Measurements from ENCODE around the gene POU2F1.
"Not testable (repeated sequence)": the region's sequence is repeated elsewhere in the genome, so short reads cannot be mapped to it uniquely, and the experiment has no call there.

The POU2F1 gene

DNA sequence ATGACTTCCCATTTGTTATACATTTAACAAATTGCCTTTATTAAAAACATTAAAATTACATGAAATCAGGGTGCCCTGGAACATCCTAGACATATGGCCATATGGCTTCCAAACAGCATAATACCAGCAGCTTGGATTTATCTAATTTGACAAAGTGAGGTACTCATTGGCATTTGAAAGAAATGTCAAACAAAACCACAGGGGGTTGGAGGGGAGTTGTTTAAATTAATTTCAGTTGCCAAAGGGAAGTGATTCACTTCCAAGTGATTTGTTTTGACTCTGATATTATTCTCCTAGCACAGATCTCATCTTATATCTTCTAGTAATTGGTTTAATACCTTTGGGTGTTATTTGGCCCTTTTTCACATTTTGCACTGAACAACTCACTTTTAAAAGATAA, 24.5 kb upstream of the POU2F1 start:
- Histone ChIP-seq H3K4me1 (ENCODE audit: insufficient read depth, low read length) (peaks cover 8% of the 10 kb centered on the region; the same call in 1 of the 2 replicates), H3K36me3 (ENCODE audit: insufficient read depth, low read length) (no peaks in the 10 kb centered on the region), H3K9ac (ENCODE audit: low read depth, low read length) (no peak overlapping the region), H3K9me3 (ENCODE audit: control insufficient read depth, insufficient read depth, low read length) (no peaks in the 10 kb centered on the region)

DNA sequence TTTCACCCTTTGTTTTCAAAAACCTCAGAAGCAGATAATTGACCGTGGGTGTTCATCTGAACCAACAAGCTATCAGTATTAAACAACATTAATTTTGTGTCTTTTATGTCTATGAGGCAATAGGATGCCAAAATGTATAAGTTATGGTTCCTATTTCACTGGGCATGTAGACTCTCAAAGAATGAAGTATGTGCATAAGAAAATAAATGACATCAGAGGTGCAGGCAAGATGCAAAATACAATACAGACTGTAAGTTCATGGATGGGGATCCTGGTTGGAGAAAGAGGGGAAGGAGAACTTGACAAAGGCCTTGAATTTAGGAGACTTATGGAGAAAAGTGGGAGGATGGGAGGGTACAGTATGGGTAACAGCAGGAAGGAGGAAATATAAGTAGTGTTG, 23.4 kb upstream of the POU2F1 start:
- peaks cover 8% of the 10 kb centered on the region; the same call in 1 of the 2 replicates for H3K4me1 ChIP-seq (ENCODE audit: insufficient read depth, low read length)
- no peaks in the 10 kb centered on the region for H3K36me3 ChIP-seq (ENCODE audit: insufficient read depth, low read length)
- H3K9ac ChIP-seq (ENCODE audit: low read depth, low read length) = no peak overlapping the region
- H3K9me3 ChIP-seq (ENCODE audit: control insufficient read depth, insufficient read depth, low read length) = no peaks in the 10 kb centered on the region

GRCh38 chr1:167197692-167198091, 23.0 kb upstream of the POU2F1 start:
- Histone ChIP-seq H3K4me1 (ENCODE audit: insufficient read depth, low read length) (peaks cover 8% of the 10 kb centered on the region; the same call in 1 of the 2 replicates), H3K9me3 (ENCODE audit: control insufficient read depth, insufficient read depth, low read length) (no peaks in the 10 kb centered on the region), H3K36me3 (ENCODE audit: insufficient read depth, low read length) (no peaks in the 10 kb centered on the region), H3K9ac (ENCODE audit: low read depth, low read length) (no peak overlapping the region)

- H3K4me1 ChIP-seq (ENCODE audit: insufficient read depth, low read length) = peaks cover 4% of the 10 kb centered on the region; the same call in 1 of the 2 replicates
- H3K36me3 ChIP-seq (ENCODE audit: insufficient read depth, low read length) = no peaks in the 10 kb centered on the region
- H3K9me3 ChIP-seq (ENCODE audit: control insufficient read depth, insufficient read depth, low read length) = no peaks in the 10 kb centered on the region
- H3K9ac ChIP-seq (ENCODE audit: low read depth, low read length) = no peak overlapping the region
These were observed 22.1 kb upstream of the POU2F1 start for GRCh38 chr1:167198518-167199133.

DNA sequence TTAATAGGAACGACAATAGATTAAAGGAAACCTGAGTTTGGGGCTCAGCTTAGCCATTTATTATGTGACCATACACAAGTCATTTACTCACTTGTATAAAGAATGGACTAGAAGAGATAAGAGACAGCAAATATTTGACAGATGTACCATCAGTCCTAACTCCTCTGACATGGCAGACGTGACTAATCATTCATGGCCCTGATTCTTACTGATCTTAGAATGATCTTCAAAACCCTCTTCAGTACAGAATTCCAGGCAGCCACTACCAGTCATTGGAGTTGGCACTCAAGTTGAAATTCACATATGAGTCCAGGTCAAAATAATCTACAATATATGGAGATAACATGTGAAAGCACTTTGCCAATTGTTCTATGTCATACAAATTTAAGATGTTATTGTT, 21.0 kb upstream of the POU2F1 start:
- H3K9me3 ChIP-seq (ENCODE audit: control insufficient read depth, insufficient read depth, low read length) = peaks cover under 1% of the 10 kb centered on the region; the same call in 1 of the 2 replicates
- no peak overlapping the region for H3K9ac ChIP-seq (ENCODE audit: low read depth, low read length)
- H3K4me1 ChIP-seq (ENCODE audit: insufficient read depth, low read length) = peaks cover 4% of the 10 kb centered on the region; the same call in 1 of the 2 replicates
- H3K36me3 ChIP-seq (ENCODE audit: insufficient read depth, low read length) = no peaks in the 10 kb centered on the region

GRCh38 chr1:167200272-167200671, 20.4 kb upstream of the POU2F1 start:
- peaks cover 4% of the 10 kb centered on the region; the same call in 1 of the 2 replicates for H3K4me1 ChIP-seq (ENCODE audit: insufficient read depth, low read length)
- H3K36me3 ChIP-seq (ENCODE audit: insufficient read depth, low read length) = no peaks in the 10 kb centered on the region
- H3K9ac ChIP-seq (ENCODE audit: low read depth, low read length) = no peak overlapping the region
- peaks cover 4% of the 10 kb centered on the region; the same call in 1 of the 2 replicates for H3K9me3 ChIP-seq (ENCODE audit: control insufficient read depth, insufficient read depth, low read length)

- H3K9ac ChIP-seq (ENCODE audit: low read depth, low read length) = no peak overlapping the region
- no peaks in the 10 kb centered on the region for H3K36me3 ChIP-seq (ENCODE audit: insufficient read depth, low read length)
These were observed 19.9 kb upstream of the POU2F1 start for GRCh38 chr1:167200749-167201148.

GRCh38 chr1:167202049-167202448, 18.6 kb upstream of the POU2F1 start:
- Histone ChIP-seq H3K9ac (ENCODE audit: low read depth, low read length) (0 out of 2 replicates have a peak overlapping the region, but pooled peaks have one; percentile 3), H3K36me3 (ENCODE audit: insufficient read depth, low read length) (no peaks in the 10 kb centered on the region), H3K9me3 (ENCODE audit: control insufficient read depth, insufficient read depth, low read length) (peaks cover 4% of the 10 kb centered on the region; the same call in 1 of the 2 replicates), H3K4me1 (ENCODE audit: insufficient read depth, low read length) (peaks cover 8% of the 10 kb centered on the region; the same call in 1 of the 2 replicates)

More at GRCh38 chr1:167200749-167201148, 19.9 kb upstream of the POU2F1 start:
- Histone ChIP-seq H3K4me1 (ENCODE audit: insufficient read depth, low read length) (peaks cover 4% of the 10 kb centered on the region; the same call in 1 of the 2 replicates), H3K9me3 (ENCODE audit: control insufficient read depth, insufficient read depth, low read length) (peaks cover 4% of the 10 kb centered on the region; the same call in 1 of the 2 replicates)

DNA sequence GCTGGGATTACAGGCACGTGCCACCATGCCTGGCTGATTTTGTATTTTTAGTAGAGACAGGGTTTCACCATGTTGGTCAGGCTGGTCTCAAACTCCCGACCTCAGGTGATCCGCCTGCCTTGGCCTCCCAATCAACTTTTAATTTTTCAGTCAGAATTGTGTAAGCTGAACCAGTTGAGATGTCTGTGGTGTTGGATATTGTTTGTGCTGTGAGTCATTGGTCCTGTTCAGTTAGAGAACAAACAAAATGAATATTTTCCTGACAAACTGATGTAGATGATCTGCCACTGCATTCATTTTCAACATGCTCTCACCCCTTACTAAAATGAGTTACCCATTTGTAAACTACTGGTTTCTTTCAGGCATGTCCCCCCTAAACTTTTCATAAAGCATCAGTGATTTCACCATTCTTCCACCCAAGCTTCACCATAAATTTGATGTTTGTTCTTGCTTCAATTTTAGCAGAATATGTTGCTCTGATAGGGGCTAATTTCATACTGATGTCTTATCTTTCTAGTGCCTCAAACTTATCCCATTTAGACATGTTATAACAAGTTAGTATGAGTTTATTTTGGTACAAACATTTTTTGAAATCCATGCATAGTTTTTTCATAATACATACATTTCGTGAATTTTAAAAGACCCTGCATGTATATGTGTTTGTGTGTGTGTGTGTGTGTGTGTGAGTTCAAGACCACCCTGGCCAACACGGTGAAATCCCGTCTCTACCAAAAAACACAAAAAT, 15.2 kb upstream of the POU2F1 start:
- not testable (repeated sequence) for H3K4me1 ChIP-seq (ENCODE audit: insufficient read depth, low read length); H3K36me3 ChIP-seq (ENCODE audit: insufficient read depth, low read length); H3K9ac ChIP-seq (ENCODE audit: low read depth, low read length)
- peaks cover 15% of the 10 kb centered on the region for H3K9me3 ChIP-seq (ENCODE audit: control insufficient read depth, insufficient read depth, low read length)

- no peak overlapping the region for H3K9ac ChIP-seq (ENCODE audit: low read depth, low read length)
- H3K4me1 ChIP-seq (ENCODE audit: insufficient read depth, low read length) = peaks cover 8% of the 10 kb centered on the region; the same call in 1 of the 2 replicates
- H3K9me3 ChIP-seq (ENCODE audit: control insufficient read depth, insufficient read depth, low read length) = peaks cover 15% of the 10 kb centered on the region
- H3K36me3 ChIP-seq (ENCODE audit: insufficient read depth, low read length) = no peaks in the 10 kb centered on the region; the same call in 1 of the 2 replicates
These were observed 14.4 kb upstream of the POU2F1 start for GRCh38 chr1:167206166-167206835.

DNA sequence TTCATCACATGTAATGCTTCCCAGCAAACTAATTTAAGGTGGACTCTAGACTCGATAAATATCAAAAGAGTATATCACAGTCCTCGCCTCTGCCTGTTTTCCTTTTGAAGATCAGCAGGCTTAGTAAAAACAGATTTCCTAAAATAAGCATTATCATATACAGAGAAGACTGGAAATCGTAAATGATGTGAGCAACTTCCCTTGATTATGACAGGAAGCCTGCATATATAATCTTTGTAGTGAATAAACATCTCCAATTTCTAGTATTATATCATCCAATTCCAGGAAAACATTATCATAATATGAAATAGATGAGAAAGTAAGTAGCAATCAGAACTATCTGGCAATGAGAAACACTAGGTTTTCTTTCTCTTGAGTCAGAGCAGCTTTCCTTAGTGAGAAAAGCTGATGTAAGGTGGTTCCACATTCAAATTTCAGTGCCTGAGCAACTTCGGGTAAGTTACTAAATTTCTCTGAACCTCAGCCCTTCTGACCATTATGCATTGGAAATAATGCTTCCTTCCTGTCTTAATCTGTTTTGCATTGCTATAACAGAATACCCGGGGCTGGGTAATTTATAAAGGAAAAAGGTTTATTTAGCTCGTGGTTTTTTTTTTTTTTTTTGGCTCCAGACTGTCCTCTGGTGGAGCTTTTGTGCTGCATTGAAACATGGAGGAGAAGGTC, 12.6 kb upstream of the POU2F1 start:
- peaks cover 8% of the 10 kb centered on the region; the same call in 1 of the 2 replicates for H3K4me1 ChIP-seq (ENCODE audit: insufficient read depth, low read length)
- no peak overlapping the region for H3K9ac ChIP-seq (ENCODE audit: low read depth, low read length)
- H3K36me3 ChIP-seq (ENCODE audit: insufficient read depth, low read length) = no peaks in the 10 kb centered on the region; the same call in 1 of the 2 replicates
- H3K9me3 ChIP-seq (ENCODE audit: control insufficient read depth, insufficient read depth, low read length) = peaks cover 15% of the 10 kb centered on the region

DNA sequence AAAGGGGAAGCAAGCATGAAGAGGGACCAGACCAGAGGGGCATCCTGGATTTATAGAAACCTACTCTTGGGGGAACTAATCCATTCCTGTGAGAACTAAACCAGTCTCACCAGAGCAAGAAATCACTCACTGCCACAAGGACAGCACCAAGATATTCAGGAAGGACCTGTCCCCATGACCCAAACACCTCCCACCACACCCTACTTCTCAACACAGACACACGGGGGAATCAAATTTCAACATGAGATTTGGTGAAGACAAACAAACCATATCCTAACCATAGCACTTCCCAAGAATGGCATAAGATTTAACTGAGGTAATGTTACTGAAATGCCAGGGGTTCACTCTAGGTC, 12.1 kb upstream of the POU2F1 start:
- peaks cover 8% of the 10 kb centered on the region; the same call in 1 of the 2 replicates for H3K4me1 ChIP-seq (ENCODE audit: insufficient read depth, low read length)
- no peak overlapping the region for H3K9ac ChIP-seq (ENCODE audit: low read depth, low read length)
- peaks cover 15% of the 10 kb centered on the region for H3K9me3 ChIP-seq (ENCODE audit: control insufficient read depth, insufficient read depth, low read length)
- no peaks in the 10 kb centered on the region; the same call in 1 of the 2 replicates for H3K36me3 ChIP-seq (ENCODE audit: insufficient read depth, low read length)

DNA sequence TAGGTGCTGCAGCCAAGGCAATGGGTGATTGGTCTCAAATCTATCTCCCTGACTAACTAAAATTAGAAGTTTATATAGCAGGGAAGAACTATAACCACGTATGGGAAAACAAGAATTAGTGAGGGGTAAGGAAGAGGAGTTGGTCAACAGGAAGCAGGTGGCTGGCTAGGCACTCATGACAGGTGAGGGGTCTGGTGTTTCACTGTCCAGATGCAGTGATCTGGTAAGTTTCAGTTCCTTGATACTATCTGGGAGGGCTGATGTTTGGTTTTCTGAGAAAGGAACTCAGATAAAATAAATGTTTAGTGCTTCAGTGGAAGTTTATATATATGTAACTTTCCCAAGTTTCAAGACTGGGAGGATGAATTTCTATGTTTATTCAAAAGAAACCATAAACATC, 11.6 kb upstream of the POU2F1 start:
- Histone ChIP-seq H3K9me3 (ENCODE audit: control insufficient read depth, insufficient read depth, low read length) (peaks cover 15% of the 10 kb centered on the region), H3K4me1 (ENCODE audit: insufficient read depth, low read length) (peaks cover 8% of the 10 kb centered on the region; the same call in 1 of the 2 replicates), H3K36me3 (ENCODE audit: insufficient read depth, low read length) (no peaks in the 10 kb centered on the region; the same call in 1 of the 2 replicates), H3K9ac (ENCODE audit: low read depth, low read length) (no peak overlapping the region)
